Right lobe of liver (tissue), 6 donors: ENCODE data around the gene UBE2V1. TPM values are rescaled to one million over a fixed set of nuclear protein-coding genes. Genes with fewer than 3 reads are reported as not detected.

ENCODE experiments used
- ATAC-seq, 4 donors: fragments of 200-7000 bp; cut with Tn5 transposase; one replicate each; pipeline ENCODE4 v1.9.1; 2020; ENCODE audit warnings: mild to moderate bottlenecking in 4 of 4, moderate library complexity in 4 of 4
- DNase-seq, 3 donors: peaks; one replicate each; pipeline ENCODE4 v3.0.0-alpha.2; 2020
- H3K27ac ChIP-seq, 3 donors: fragments of 200-600 bp; one replicate each; pipeline ENCODE4 v1.8.0; 2022
- H3K27me3 ChIP-seq, 2 donors: fragments of 200-600 bp; one replicate each; pipeline ENCODE4 v1.8.0; 2022
- H3K36me3 ChIP-seq, 4 donors: fragments of 200-600 bp; sonication (generic) in 1 of 4; one replicate each; pipeline versions ENCODE4 v1.5.1 to v1.8.0; 2017 to 2022; ENCODE audit warnings: control low read depth in 1 of 4
- H3K4me1 ChIP-seq, 4 donors: fragments of 200-600 bp; sonication (generic) in 1 of 4; one replicate each; pipeline versions ENCODE4 v1.5.1 to v1.8.0; 2017 to 2022; ENCODE audit warnings: control low read depth in 1 of 4
- H3K4me3 ChIP-seq, 3 donors: fragments of 200-600 bp; one replicate each; pipeline ENCODE4 v1.8.0; 2022
- H3K9me3 ChIP-seq, 4 donors: fragments of 200-600 bp; sonication (generic) in 1 of 4; one replicate each; pipeline versions ENCODE4 v1.5.1 to v1.8.0; 2017 to 2022; ENCODE audit warnings: control low read depth in 1 of 4
- CTCF ChIP-seq, 4 donors: fragments of 200-600 bp in 3 of 4; fragments of 450-650 bp in 1 of 4; IDR thresholded peaks; one replicate each; pipeline versions ENCODE4 v1.5.1 to v1.8.0; 2016 to 2022; ENCODE audit warnings: antibody characterized with exemption in 4 of 4, mild to moderate bottlenecking in 2 of 4
- POLR2A ChIP-seq: fragments of 450-650 bp; IDR thresholded peaks from one replicate; pipeline ENCODE4 v1.6.1; 2017; ENCODE audit warnings: antibody characterized with exemption, mild to moderate bottlenecking
- WGBS: methylation state at CpG from one replicate; pipeline ENCODE4 v1.1.6; 2018; ENCODE audit warnings: low coverage, low lambda C conversion rate; ENCODE audit not compliant: insufficient coverage; ENCODE audit errors: missing lambda C conversion rate; 5-methylcytosine and 5-hydroxymethylcytosine counted together
- intact Hi-C, 2 donors: fragments of 100-400 bp; cut with DNase I; formaldehyde crosslinking; loops; one replicate each; pipeline versions ENCODE4 v1.11.2 to v1.14.1; 2022
- total RNA-seq, 6 experiments: library from RNA; depleted of rRNA in 2 of 6; stranded (reverse); fragments of >200 nt in 2 of 6; fragmentation: NEBNext Ultra II Directional in 3 of 6; extraction: Animal tissue kit (Norgen Biotek cat#: 25700) in 3 of 6; gene quantifications; one replicate each; pipeline versions ENCODE4 v1.1.0 to v1.2.4, GENCODE V29; 2016 to 2023
- donor health status: DM: no; HTN: yes; CAD: no.
- donor health status: DM: no; HTN: no; CAD: no.
- donor health status: DM: no; HTN: no; CAD: no.
- donor health status: DM: no; HTN: yes; CAD: no.
- donor health status: DM: no; HTN: yes; CAD: no.

UBE2V1 gene
- total RNA-seq, 6 experiments from 2014 or later = 38.2 to 49.4 (median 44.3) TPM

- Histone ChIP-seq H3K9me3 (no peaks in the 10 kb centered on the region), H3K36me3 (peaks cover 0 to 6% (median 0%) of the 10 kb centered on the region in 4 donors), H3K4me3 (peak overlapping the region; percentile 90 to 98 (median 97)), H3K4me1 (peaks cover 0 to 27% (median 0%) of the 10 kb centered on the region in 4 donors), H3K27me3 (no peaks in the 10 kb centered on the region), H3K27ac (peak overlapping the region; percentile 83 to 90 (median 87))
- DNase-seq (no peak), ATAC-seq (peak in 1 of 4 donors; percentile 18)
- TF ChIP-seq POLR2A (no peak), CTCF (IDR thresholded peaks at IDR 0.05) (peak in 3 of 4 donors; percentile 9 to 29 (median 12))
- 18% methylated on average over 4 of the region's 4 CpGs for WGBS
- intact Hi-C loops = no loop called here
Measured at GRCh38 chr20:50152394-50153152, 39.6 kb upstream of the UBE2V1 start.

GRCh38 chr20:50151034-50151743, 38.2 kb upstream of the UBE2V1 start:
- TF ChIP-seq POLR2A (no peak), CTCF (IDR thresholded peaks at IDR 0.05) (no peak)
- ATAC-seq (no peak), DNase-seq (no peak)
- Histone ChIP-seq H3K9me3 (no peaks in the 10 kb centered on the region), H3K4me3 (no peak overlapping the region), H3K27me3 (no peaks in the 10 kb centered on the region), H3K4me1 (peaks cover 0 to 34% (median 0%) of the 10 kb centered on the region in 4 donors), H3K36me3 (peaks cover 0 to 6% (median 0%) of the 10 kb centered on the region in 4 donors), H3K27ac (peak overlapping the region in 1 of 3 donors; percentile 87)
- intact Hi-C loops = no loop called here
- WGBS = 48% methylated on average over 5 of the region's 10 CpGs

- no peak for TF ChIP-seq POLR2A
- no peak for TF ChIP-seq CTCF (IDR thresholded peaks at IDR 0.05)
- H3K4me3 ChIP-seq = no peak overlapping the region
- H3K27me3 ChIP-seq = no peaks in the 10 kb centered on the region
- H3K36me3 ChIP-seq = peaks cover 0 to 6% (median 0%) of the 10 kb centered on the region in 4 donors
- H3K4me1 ChIP-seq = peaks cover 0 to 38% (median 2%) of the 10 kb centered on the region in 4 donors
- 70% methylated on average over 8 of the region's 16 CpGs for WGBS
- DNase-seq (no peak), ATAC-seq (no peak)
- no peaks in the 10 kb centered on the region for H3K9me3 ChIP-seq
- intact Hi-C loops = no loop called here
- H3K27ac ChIP-seq = no peak overlapping the region
Measured at GRCh38 chr20:50149481-50150254, 36.7 kb upstream of the UBE2V1 start.
